CD4-positive, alpha-beta T cell treated with Interleukin-6 at 100 ng/mL for 8 hours (primary cell): Measurements from ENCODE around the gene SPTB.
"Not testable (repeated sequence)": the region's sequence is repeated elsewhere in the genome, so short reads cannot be mapped to it uniquely, and the experiment has no call there.

Experiments
- DNase-seq: peaks from one replicate; pipeline ENCODE4 v3.0.0-alpha.2; 2020; ENCODE audit warnings: mixed read lengths, low spot score

Gene SPTB

GRCh38 chr14:64879635-64880220 lies at the start of gene SPTB:
Gene SPTB (minus strand): TSS chr14:64879907. CDS start chr14:64823094, 56,813 bp downstream.
- peak; percentile 41 for DNase-seq

GRCh38 chr14:64929014-64929359 lies 49.3 kb upstream of the SPTB start:
- DNase-seq: no peak

GRCh38 chr14:64928239-64929013 lies 48.7 kb upstream of the SPTB start:
- peak; percentile 50 for DNase-seq

GRCh38 chr14:64927031-64927430 lies 47.3 kb upstream of the SPTB start:
- no peak for DNase-seq

- DNase-seq: no peak
Measured at GRCh38 chr14:64926398-64926995, 46.8 kb upstream of the SPTB start.

GRCh38 chr14:64923015-64923414 lies 43.3 kb upstream of the SPTB start:
- no peak for DNase-seq

- DNase-seq: no peak
Measured at GRCh38 chr14:64920465-64920864, 40.8 kb upstream of the SPTB start.

GRCh38 chr14:64919618-64920017 lies 39.9 kb upstream of the SPTB start:
- DNase-seq: no peak

GRCh38 chr14:64919215-64919614 lies 39.5 kb upstream of the SPTB start:
- no peak for DNase-seq

- no peak for DNase-seq
Measured at GRCh38 chr14:64918216-64918615, 38.5 kb upstream of the SPTB start.

GRCh38 chr14:64915797-64916196 lies 36.1 kb upstream of the SPTB start:
- DNase-seq: no peak

- no peak for DNase-seq
Measured at GRCh38 chr14:64915029-64915424, 35.3 kb upstream of the SPTB start.

GRCh38 chr14:64914237-64915028 lies 34.7 kb upstream of the SPTB start, which contains the start of gene CHURC1:
Gene CHURC1 (plus strand): TSS chr14:64914455. CDS start chr14:64914496, 41 bp downstream.
- peak; percentile 98 for DNase-seq

GRCh38 chr14:64913477-64913876 lies 33.8 kb upstream of the SPTB start:
- not testable (repeated sequence) for DNase-seq

GRCh38 chr14:64912261-64912660 lies 32.6 kb upstream of the SPTB start:
- DNase-seq: no peak

- DNase-seq: no peak
Measured at GRCh38 chr14:64910847-64911495, 31.3 kb upstream of the SPTB start.

GRCh38 chr14:64906022-64906421 lies 26.3 kb upstream of the SPTB start:
- DNase-seq: no peak

GRCh38 chr14:64899958-64900357 lies 20.3 kb upstream of the SPTB start:
- DNase-seq: no peak

- peak; percentile 63 for DNase-seq
Measured at GRCh38 chr14:64891839-64892375, 12.2 kb upstream of the SPTB start.

- DNase-seq: no peak
Measured at GRCh38 chr14:64891173-64891838, 11.6 kb upstream of the SPTB start.

GRCh38 chr14:64889352-64889751 lies 9.6 kb upstream of the SPTB start:
- DNase-seq: no peak
